HG03442 (cell line): ENCODE measurements around the gene PKM.
A peak's percentile ranks its signal among the peaks of the same experiment; 100 is the strongest.
"Not testable (repeated sequence)": the region's sequence is repeated elsewhere in the genome, so short reads cannot be mapped to it uniquely, and the experiment has no call there.

ENCODE experiments used
- ATAC-seq: cut with Tn5 transposase; IDR thresholded peaks from one replicate; pipeline ENCODE4 v1.9.1; 2021; ENCODE audit warnings: mild to moderate bottlenecking, moderate library complexity; ENCODE audit not compliant: unreplicated experiment

PKM gene

DNA sequence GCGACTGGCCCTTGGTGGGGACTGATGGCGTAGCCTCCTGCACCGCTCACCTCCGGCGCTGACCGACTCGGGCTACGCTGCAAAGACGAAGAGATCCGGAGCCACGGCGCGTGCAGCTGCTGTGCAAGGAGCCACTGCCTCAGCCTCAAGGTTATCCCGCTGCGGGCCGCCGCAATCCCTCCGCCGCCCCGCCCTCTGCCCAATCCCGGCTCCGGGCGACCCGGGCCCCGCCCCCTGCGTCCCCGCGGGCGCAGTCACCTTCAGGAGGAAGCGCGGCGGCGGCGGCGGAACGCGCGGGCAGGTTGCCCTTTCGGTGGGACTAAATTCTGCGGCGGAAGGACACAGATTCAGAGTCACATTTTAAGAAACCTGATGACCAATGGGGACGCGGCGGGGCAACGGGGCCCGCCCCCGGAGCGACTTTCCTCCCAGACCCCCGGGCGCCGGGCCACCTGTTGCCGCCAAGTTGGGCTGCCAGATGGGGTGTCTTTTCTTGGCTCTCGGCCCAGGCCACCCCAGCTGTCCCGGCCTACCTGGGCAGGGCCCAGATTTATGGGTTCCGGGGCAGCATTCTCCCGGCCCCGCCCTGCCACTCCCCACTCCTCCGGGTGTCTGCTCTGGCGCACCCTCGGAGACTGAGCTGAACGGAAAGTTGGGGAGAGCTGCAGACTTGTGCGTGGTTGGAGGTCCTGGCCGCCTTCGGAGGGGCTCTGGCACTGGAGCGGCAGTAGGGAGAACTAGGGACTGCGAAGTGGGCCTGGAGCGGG is at the start of gene PKM:
Gene PKM, minus strand, starts transcription at position 125 of the 767 bp plus-strand sequence. CDS start 12,093 bp downstream, outside the sequence.
- ATAC-seq: peak; percentile 32

DNA sequence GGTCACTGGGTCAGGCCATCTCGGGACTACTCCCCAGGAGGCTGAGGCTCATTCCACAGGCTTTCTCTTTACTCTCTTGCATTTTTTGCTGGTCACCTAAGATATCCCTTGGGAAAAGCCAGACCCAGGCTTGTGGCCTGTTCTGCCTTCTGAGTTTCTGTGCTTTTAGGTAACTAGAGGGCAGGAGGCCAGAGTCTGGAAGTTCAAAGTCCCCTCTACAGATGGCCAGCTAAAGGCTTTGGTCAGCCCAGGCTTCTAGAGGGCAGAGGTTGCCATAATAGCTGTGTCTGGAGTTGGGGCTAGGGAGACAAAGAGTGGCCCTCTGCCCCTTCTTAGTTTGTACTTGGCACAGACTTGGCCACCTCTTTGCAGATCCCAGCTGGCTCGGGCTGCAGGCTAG is 49.8 kb upstream of the PKM start:
- no peak for ATAC-seq

DNA sequence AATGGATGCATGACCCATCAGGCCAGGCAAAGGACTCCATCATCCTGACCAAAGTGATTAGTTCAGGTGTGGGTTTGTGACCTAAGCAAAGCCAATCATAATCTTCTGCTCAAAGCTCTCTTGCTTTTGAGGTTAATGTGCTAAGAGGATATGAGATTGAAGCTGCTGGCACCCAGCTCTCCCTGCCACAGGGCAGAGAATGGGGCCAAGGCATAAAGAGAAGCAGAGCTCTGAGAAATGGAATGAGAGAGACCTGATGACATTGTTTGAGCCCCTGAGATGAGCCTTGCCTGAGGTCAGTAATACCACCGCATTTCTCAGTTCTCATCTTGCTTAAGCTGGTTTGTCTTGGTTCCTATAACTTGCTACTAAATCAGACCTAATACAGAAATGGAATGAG is 47.7 kb upstream of the PKM start:
- no peak for ATAC-seq

DNA sequence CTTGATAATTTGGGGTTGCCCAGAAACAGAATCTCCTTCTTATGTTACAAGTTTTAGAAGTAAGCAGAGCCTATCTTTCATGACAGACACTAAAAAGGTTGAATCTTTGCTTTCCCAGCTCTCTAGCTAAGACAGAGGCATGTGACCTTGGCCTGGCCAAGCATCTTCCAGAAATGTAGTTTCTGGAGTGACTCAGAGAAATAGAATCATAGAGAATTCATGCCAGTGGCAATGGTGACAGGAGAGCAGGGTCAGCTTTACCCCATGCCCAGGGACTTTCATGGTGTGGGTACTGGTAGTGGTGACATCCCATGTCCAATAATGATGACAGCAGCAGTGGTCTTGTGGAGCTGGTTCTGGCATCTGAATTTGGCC is 45.3 kb upstream of the PKM start:
- no peak for ATAC-seq

DNA sequence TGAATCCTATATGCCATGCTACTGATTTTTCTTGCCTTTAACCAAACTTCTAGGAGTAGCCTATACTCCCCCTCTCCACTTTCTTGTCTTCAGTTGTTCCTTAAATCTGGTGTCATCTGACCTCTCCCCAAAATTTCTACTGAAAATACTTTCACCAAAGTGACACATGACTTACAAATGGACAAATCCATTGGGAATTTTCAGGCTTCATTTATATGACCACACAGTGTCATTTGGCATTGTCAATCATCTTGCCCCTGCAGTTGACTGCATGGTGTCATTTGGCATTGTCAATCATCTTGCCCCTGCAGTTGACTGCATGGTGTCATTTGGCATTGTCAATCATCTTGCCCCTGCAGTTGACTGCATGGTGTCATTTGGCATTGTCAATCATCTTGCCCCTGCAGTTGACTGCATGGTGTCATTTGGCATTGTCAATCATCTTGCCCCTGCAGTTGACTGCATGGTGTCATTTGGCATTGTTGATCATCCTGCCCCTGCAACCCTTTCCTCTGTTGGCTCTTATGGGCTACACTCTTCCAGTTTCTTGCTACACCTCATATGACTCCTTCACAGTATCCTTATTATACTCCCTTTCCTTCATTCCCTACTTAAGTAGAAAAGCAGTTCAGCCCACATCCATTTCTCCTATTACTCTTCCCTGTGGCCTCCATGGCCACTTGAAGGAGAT is 44.8 kb upstream of the PKM start:
- ATAC-seq: not testable (repeated sequence)

DNA sequence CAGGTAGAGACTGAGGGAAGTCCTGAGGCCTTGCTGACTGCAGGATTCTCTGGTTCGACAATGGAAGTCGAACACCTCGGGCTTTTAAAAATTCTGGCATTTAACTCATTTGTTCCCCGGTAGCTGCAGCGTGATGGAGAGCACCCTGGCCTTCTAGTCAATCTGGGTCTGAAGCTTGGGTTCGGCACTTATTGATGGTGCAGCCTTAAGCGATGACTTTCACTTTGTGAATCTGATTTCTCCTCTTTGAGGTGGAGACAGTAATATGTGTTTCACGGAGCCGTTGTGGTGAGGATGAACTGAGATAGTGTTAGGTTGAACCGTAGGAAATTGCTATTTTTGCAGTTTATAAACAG is 42.0 kb upstream of the PKM start:
- ATAC-seq: no peak

DNA sequence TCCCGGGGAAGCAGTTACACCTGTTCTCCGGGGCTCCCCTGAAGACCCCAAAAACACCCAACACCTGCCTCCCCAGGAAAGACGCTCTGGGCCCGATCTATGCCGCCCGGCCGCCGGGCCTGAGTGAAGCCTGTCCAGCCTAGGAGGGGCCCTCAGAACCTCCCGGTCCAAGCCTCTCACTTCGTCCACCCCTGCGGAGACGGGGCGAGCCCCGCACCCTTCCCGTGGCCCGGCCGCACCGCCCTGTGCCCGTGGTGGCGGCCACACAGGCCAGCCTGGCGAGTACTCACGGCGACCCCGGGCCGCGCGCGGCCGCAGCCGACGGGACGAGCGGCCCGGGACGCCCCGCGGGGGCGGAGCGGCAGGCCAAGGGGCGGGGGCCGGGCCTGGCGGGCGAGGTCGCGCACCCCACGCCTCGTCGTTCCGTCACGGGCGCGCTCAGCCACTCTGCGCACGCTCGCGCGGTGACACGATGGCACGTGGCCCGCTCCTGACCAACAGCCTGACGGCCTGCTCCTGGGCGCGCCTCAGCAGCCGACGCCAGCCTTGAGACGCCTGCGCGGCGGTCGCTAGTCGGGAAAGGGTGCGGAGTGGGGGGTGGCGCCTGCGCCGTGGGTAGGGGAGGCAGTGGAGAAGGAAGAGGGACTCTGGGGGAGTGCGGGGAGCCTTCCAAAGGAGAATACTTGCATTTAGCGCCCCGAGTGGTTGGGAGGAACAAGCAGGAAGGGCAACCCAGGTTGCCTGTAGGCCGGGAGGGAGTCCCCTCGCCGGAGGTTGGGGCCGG is 41.4 kb upstream of the PKM start, which contains the start of gene PARP6:
Gene PARP6, minus strand, starts transcription at position 342 of the 784 bp plus-strand sequence. CDS start 5,077 bp downstream, outside the sequence.
- peak; percentile 93 for ATAC-seq

DNA sequence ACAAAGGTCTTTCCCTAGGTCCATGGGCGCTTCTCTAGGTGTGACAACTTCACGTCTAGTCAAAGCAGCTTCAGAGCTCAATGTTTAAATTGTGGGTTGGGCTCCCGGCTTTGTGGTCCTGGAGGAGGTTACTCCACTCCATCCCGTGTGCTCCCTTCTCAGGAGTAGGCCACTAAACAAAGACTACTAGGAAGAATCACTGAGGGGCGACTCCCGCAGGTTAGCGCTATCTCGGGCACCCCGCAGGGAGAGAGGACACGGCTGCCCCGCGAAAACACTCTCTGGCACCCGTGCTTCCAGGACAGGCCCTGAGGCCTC is 40.9 kb upstream of the PKM start:
- ATAC-seq: peak; percentile 7

DNA sequence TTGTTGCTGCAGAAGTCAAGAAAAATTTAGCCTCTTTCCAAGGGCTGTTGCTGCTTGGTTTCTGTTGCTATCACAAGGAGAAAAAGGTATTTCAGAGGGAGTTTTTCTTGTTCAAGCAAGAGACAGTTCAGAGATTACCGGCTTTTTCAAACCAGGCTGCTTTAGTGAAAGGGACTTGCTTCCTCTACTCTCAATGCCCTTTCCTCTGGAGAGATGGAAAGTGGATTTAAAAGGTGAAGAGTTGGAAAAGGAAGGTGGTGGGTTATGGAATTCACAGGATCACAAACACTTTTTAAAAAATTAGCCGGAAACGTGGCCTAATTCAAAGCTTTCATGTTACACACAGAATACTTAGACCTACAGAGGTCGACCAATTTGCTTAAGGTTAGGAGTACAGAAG is 40.2 kb upstream of the PKM start:
- no peak for ATAC-seq

DNA sequence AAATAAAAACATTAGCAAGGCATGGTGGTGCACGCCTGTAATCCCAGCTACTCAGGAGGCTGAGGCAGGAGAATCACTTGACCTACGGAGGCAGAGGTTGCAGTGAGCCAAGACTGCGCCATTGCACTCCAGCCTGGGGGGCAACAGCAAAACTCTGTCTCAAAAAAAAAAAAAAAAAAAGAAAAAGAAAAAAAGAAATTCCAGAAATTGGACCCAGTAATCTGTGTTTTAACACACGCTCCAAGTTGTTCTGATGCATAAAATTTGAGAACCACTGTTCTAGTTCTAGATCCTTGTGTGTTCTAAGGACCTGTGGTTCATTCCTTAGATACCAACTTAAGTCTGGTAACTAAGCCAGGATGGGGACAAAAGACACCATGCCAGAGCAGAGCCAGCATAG is 38.7 kb upstream of the PKM start:
- ATAC-seq: no peak

DNA sequence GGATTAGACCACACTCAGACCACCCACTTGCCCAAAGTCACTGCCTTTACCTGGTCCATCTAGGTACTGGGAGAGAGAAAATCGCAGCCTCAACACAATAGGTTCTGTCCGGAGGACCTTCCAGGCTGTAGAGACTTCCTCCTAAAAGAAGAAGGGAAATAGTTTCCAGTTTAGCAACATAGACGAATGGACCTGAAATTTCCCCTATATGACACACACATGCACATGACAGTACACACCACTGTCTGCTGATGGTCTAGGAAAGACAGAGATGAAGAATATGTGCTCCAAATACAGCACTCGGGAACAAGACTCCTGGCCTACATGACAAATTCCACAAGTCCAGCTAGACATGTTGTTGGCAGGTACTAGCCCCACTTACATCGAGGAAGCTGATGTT is 34.0 kb upstream of the PKM start:
- ATAC-seq: no peak

DNA sequence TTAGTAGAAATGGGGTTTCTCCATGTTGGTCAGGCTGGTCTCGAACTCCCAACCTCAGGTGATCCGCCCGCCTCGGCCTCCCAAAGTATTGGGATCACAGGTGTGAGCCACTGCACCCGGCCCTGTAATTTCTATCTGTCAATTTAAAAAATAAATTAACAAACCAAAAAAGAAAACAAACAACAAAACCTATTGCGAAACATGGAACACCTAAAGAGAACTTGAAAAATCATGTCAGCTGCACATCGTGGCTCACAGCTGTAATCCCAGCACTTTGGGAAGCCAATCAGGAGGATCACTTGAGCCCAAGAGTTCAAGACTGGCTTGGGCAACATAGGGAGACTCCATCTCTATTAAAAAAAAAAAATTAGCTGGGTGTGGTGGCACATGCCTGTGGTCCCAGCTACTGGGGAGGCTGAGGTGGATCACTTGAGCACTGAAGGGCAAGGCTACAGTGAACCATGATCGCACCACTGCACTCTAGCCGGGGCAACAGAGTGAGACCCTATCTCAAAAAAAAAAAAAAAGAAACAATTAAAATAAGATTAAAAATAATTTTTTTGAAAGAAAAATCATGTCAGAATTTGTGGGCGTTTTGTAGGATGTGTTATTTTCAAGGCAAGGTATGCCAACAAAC is 21.8 kb upstream of the PKM start:
- no peak for ATAC-seq

DNA sequence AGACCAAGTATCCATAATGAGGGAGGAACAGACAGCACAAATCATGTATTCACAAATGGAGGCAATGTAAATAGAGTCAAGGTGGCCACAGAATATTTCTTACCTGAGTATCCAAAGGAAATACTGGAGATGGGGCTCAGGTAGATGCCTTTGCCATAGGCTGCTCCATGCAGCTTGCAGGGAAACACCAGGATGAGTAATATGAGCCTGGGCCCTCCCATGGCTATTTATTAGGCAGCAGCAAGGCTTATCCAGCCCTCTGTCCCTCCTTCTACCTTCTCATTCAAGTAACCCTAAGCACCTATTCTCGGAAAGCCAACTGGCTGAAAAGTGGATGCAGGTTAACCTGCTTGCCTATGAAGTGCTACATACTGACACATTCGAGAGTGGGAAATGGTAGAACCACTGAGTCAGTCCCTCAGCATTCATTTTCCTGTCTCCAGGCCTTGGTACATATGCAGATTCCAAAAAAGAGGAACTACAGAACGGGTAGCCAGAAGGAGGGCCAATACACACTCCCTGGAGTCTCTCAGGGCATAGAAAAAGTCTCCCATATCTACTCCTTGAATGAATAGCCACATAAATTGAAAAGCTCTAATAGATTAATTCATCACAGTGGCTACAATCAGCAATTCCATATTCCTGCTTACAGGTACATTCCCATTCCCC is 18.3 kb upstream of the PKM start:
- ATAC-seq: no peak

DNA sequence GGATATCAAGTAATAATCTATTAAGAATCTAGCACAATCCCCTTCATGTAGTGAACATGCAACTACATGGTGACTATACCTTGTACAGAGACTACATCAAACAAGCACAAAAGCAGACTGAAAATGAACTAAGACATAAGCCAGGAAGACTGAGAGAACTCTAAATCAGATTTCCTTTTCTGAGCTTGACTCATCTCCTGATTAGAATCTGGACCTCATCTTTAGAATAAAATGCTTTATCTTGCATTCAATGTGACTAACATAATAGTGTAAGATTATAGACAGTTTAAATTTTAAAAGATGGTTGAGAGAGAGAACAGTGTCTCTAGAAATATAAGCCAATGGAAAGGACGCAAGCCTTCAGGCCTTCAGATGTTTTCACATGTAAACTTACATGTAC is 17.5 kb upstream of the PKM start:
- no peak for ATAC-seq

DNA sequence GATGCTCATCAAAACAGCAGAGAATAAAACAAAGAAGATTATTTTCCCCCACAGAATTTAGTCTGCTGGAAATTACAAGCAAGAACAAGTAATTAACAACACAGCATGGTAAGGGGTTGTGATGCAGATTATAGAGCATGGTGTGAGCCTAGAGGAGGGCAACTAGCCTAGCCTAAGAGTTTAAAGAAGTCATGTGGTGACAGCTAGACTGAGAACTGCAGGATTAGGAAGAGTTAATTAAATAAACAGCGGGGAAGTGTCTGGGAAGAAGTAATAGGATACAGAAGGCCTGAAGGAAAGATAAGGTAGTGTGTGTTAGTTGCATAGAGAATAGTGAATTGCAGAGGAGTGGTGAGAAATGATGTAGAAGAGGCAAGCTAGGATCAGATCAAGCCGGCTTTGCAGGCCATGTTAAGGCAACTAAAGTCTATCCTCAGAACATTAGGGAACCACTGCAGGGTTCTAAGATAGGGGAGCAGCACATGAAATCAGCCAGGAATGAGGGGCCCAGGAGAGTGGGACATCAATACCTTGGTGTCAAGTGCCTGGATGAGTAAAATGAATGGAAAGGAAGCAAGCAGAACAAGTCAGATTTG is 11.9 kb upstream of the PKM start:
- no peak for ATAC-seq

DNA sequence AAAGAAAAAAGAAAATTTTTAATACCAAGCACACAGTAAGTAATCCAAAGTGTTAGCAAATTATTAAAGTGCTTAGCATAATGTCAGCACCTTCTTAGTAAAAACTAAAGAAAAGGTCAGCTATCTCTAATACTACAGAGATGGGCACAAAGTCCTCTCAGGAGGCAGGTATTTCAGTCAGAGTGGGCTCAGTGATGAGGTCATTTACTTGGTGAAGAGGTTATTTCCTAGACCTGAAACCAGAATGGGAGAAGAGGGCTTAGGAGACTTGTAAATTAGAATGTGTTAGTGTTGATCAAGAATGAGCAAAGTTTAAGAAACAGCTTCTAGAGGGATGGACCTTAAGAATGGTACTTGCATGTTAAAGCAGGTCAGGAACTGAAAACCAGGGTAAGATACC is 8.7 kb upstream of the PKM start:
- no peak for ATAC-seq

DNA sequence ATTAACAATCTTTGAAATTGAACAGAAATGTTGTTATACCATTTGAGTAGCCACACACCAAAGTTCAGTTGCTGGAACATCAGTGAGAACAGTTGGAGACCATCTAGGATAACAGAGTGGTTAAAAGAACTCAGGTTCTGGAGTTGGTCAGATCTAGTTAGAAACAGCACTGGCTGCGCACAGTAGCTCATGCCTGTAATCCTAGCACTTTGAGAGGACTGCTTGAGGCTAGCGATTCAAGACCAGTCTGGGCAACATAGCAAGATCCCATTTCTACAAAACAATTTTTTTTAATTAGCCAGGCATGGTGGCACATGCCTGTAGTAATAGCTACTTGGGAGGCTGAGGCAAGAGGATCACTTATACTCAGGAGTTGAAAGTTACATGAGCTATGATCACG is 7.6 kb upstream of the PKM start:
- ATAC-seq: no peak

DNA sequence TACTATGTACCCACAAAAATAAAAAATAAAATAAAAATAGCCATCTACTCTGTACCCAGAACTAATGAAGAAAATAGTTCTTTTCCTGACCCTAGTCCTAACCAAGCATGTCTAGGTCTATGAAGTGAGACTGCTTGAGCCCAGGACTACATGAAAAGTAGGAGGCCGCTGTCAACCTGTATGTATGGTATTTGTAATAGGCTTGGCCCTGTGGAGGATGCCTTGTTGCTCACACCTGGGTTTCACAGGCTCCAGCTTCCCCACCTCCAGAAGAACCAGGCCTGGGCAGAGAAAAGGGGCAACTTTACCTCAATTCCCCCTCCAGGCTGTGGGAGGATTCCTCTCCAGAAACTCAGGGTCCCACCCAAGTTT is 6.8 kb upstream of the PKM start:
- ATAC-seq: no peak

DNA sequence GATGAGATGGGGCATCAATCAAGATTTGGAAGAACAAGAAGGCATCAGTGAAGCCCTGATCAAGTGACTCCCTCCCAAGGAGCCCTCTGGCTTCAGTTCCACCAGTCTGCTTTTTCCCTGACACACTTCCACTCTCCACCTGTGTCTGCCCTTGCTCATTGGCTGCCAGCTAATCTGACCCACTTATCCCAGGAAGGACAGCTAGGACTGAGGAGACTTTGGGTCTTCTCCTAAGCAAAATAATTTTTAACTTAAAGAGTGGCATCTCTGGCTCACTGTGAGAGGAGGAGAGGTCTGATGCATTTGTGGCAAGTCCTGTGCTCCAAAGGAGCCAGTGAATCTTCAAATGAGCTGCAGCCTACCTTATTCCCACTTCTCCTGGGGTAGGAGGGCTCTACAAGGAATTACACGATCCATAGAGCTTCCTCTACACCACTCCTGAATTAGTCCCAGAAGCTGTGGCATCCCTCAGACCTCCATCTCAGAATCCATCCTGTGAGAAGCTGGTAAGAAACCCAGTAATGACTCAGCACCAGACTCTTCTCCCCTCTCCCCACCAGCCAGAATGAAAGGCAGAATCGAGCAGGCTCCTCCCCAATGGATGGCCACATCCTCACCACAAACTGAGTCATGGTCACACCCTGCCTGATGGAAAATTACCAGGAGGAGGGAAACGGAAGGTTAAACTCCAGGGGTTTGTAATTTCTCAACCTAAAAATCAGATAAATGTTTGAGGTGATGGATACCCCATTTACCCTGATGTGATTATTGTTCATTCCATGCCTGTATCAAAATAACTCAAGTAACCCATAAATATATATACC is 6.3 kb upstream of the PKM start:
- ATAC-seq: peak; percentile 72
